Karpas-422 (cell line): ENCODE results near the gene KAT6B. TPM values are rescaled to one million over a fixed set of nuclear protein-coding genes. Genes with fewer than 3 reads are reported as not detected.
"Not testable (repeated sequence)": the region's sequence is repeated elsewhere in the genome, so short reads cannot be mapped to it uniquely, and the experiment has no call there.

Source experiments
- DNase-seq: peaks from one replicate; pipeline ENCODE4 v3.0.0-alpha.2; 2015
- H2AFZ ChIP-seq: fragments of 200-600 bp; sonication (generic); 2 replicates; pipeline ENCODE4 v1.6.1; 2014; ENCODE audit warnings: antibody characterized with exemption, low read length, mixed read lengths
- H3K27ac ChIP-seq: fragments of 200-600 bp; sonication (generic); 2 replicates; pipeline ENCODE4 v1.5.1; 2014; ENCODE audit warnings: mild to moderate bottlenecking, low read length, moderate library complexity
- H3K27me3 ChIP-seq: fragments of 200-600 bp; sonication (generic); 2 replicates; pipeline ENCODE4 v1.6.1; 2014; ENCODE audit warnings: low read length, mixed read lengths
- H3K36me3 ChIP-seq: fragments of 200-600 bp; sonication (generic); 2 replicates; pipeline ENCODE4 v1.6.1; 2014; ENCODE audit warnings: low read length, mixed read lengths; ENCODE audit not compliant: insufficient read depth
- H3K4me1 ChIP-seq: fragments of 200-600 bp; sonication (generic); 2 replicates; pipeline ENCODE4 v1.6.1; 2014; ENCODE audit warnings: mild to moderate bottlenecking, low read length, mixed read lengths
- H3K4me2 ChIP-seq: fragments of 200-600 bp; sonication (generic); 2 replicates; pipeline ENCODE4 v1.6.1; 2014; ENCODE audit warnings: low read length, low read depth, mild to moderate bottlenecking; ENCODE audit not compliant: poor library complexity, severe bottlenecking
- H3K4me3 ChIP-seq: fragments of 200-600 bp; sonication (generic); 2 replicates; pipeline ENCODE4 v1.5.1; 2014; ENCODE audit warnings: mild to moderate bottlenecking, antibody characterized with exemption, low read length, mixed read lengths
- H3K79me2 ChIP-seq: fragments of 200-600 bp; sonication (generic); 2 replicates; pipeline ENCODE4 v1.6.1; 2014; ENCODE audit warnings: mild to moderate bottlenecking, low read length, mixed read lengths
- H3K9ac ChIP-seq: fragments of 200-600 bp; sonication (generic); 2 replicates; pipeline ENCODE4 v1.6.0; 2014; ENCODE audit warnings: low read length
- H3K9me2 ChIP-seq: fragments of 200-600 bp; sonication (generic), shearing (Covaris generic); replicated peaks from 2 replicates; pipeline ENCODE4 v1.6.0; 2014; ENCODE audit warnings: mild to moderate bottlenecking, low read length, moderate library complexity; ENCODE audit not compliant: insufficient read depth
- H3K9me3 ChIP-seq: fragments of 300-700, 200-600 bp; sonication (generic); 2 replicates; pipeline ENCODE4 v1.6.1; 2014; ENCODE audit warnings: low read length, mixed read lengths
- H4K20me1 ChIP-seq: fragments of 200-600 bp; sonication (generic); 2 replicates; pipeline ENCODE4 v1.6.1; 2014; ENCODE audit warnings: mild to moderate bottlenecking, antibody characterized with exemption, low read length, low read depth; ENCODE audit not compliant: insufficient read depth
- total RNA-seq: library from RNA; depleted of rRNA; stranded (reverse); fragments of >200 nt; shearing (Covaris generic); gene quantifications from 2 replicates; pipeline ENCODE4 v1.2.3, GENCODE V29; 2014; ENCODE audit warnings: low replicate concordance

KAT6B gene
- total RNA-seq, 1 experiment from 2014 or later, result 73.6 TPM

- peaks cover 91% of the 10 kb centered on the region for H3K79me2 ChIP-seq
- no peak for DNase-seq
These were observed 63.2 kb downstream of the KAT6B start for GRCh38 chr10:74889662-74889998.

GRCh38 chr10:74890460-74890859 is 64.1 kb downstream of the KAT6B start:
- H3K27ac ChIP-seq, result 0 out of 2 replicates have a peak overlapping the region, but pooled peaks have one; percentile 12
- no peaks in the 10 kb centered on the region for H3K27me3 ChIP-seq
- peaks cover 63% of the 10 kb centered on the region for H3K4me1 ChIP-seq
- H3K4me3 ChIP-seq, result no peak overlapping the region
- no peak overlapping the region for H3K9ac ChIP-seq
- DNase-seq, result no peak
- H3K9me2 ChIP-seq, result no peaks in the 10 kb centered on the region
- no peaks in the 10 kb centered on the region for H3K9me3 ChIP-seq
- H4K20me1 ChIP-seq, result no peaks in the 10 kb centered on the region
- no peak overlapping the region for H2AFZ ChIP-seq
- H3K4me2 ChIP-seq, result no peak overlapping the region
- no peaks in the 10 kb centered on the region for H3K36me3 ChIP-seq
- H3K79me2 ChIP-seq, result peaks cover 91% of the 10 kb centered on the region

More at GRCh38 chr10:74889662-74889998, 63.2 kb downstream of the KAT6B start:
- Histone ChIP-seq H3K4me2 (peak overlapping the region; percentile 59), H3K9me3 (no peaks in the 10 kb centered on the region), H2AFZ (no peak overlapping the region), H3K4me1 (peaks cover 58% of the 10 kb centered on the region), H3K4me3 (peak overlapping the region; percentile 33), H3K9me2 (no peaks in the 10 kb centered on the region), H3K9ac (peak overlapping the region; percentile 51), H4K20me1 (no peaks in the 10 kb centered on the region), H3K36me3 (no peaks in the 10 kb centered on the region), H3K27me3 (no peaks in the 10 kb centered on the region), H3K27ac (peak overlapping the region; percentile 83)

GRCh38 chr10:74891053-74891452 is 64.7 kb downstream of the KAT6B start:
- no peak for DNase-seq
- H3K9ac ChIP-seq, result no peak overlapping the region
- H3K4me3 ChIP-seq, result no peak overlapping the region
- H2AFZ ChIP-seq, result no peak overlapping the region
- no peaks in the 10 kb centered on the region for H3K27me3 ChIP-seq
- peaks cover 94% of the 10 kb centered on the region for H3K79me2 ChIP-seq
- H4K20me1 ChIP-seq, result no peaks in the 10 kb centered on the region
- H3K9me3 ChIP-seq, result no peaks in the 10 kb centered on the region
- peaks cover 69% of the 10 kb centered on the region for H3K4me1 ChIP-seq
- 0 out of 2 replicates have a peak overlapping the region, but pooled peaks have one; percentile 12 for H3K27ac ChIP-seq
- H3K4me2 ChIP-seq, result no peak overlapping the region
- H3K9me2 ChIP-seq, result no peaks in the 10 kb centered on the region
- H3K36me3 ChIP-seq, result no peaks in the 10 kb centered on the region

GRCh38 chr10:74892839-74893238 is 66.4 kb downstream of the KAT6B start:
- Histone ChIP-seq H2AFZ (no peak overlapping the region), H3K9me2 (no peaks in the 10 kb centered on the region), H3K27ac (no peak overlapping the region), H3K27me3 (no peaks in the 10 kb centered on the region), H3K36me3 (no peaks in the 10 kb centered on the region), H3K9me3 (no peaks in the 10 kb centered on the region), H3K9ac (no peak overlapping the region), H3K4me1 (peaks cover 84% of the 10 kb centered on the region), H3K4me2 (no peak overlapping the region), H3K4me3 (no peak overlapping the region), H4K20me1 (no peaks in the 10 kb centered on the region), H3K79me2 (peaks cover 96% of the 10 kb centered on the region)
- DNase-seq, result no peak

DNA sequence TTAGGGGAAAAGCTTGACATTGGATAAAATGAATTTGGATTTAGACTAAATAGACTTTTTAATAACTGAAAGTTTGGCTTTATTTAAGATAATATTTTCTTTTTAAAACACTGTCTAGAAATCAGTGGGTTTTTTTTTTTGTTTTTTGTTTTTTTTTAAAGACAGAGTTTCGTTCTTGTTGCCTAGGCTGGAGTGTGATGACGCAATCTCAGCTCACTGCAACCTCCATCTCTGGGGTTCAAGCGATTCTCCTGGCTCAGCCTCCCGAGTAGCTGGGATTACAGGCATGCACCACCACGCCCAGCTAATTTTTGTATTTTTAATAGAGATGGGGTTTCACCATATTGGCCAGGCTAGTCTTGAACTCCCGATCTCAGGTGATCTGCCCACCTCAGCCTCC is 66.9 kb downstream of the KAT6B start:
- H3K9me3 ChIP-seq, H3K4me3 ChIP-seq, DNase-seq, H3K27me3 ChIP-seq, H3K36me3 ChIP-seq, H2AFZ ChIP-seq, H3K9ac ChIP-seq, H3K4me2 ChIP-seq, H3K9me2 ChIP-seq, H4K20me1 ChIP-seq, H3K27ac ChIP-seq: not testable (repeated sequence)
- H3K4me1 ChIP-seq, result peaks cover 84% of the 10 kb centered on the region
- peaks cover 96% of the 10 kb centered on the region for H3K79me2 ChIP-seq

DNA sequence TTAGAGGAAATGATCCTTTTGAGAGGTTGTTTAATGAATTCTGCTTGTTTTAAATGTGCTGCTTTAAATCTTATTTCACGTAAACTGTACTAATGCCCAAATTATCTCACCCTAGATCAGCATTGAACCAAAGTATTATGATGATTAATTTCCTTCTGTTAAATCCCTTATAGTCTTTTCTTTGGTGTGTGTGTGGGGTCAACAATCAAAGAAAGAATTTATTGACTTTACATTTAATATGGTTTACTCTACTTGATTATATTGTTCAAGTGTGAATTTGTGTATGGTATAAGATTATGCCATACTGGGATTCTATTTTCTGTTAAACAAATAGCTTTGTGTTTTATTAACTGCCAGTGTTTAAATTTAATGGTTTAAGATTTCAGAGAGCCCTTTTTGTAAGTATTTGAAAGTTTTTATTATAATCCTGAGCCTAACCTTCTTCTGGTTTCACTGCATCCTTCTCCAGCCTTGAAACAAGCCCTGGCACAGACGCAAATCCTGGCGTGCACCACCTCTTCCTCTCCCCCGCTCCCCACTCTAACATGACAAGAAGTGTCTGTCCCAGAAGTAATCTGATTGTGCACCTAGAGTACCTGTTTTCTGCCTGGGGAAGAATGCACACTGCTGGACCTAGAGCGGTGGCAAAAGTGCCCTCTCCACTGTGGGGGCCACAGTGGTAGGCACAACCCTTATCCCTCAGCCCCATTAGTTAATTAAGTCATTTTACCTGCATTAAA is 70.6 kb downstream of the KAT6B start:
- Histone ChIP-seq H3K9ac (no peak overlapping the region), H3K79me2 (peaks cover 97% of the 10 kb centered on the region), H4K20me1 (no peaks in the 10 kb centered on the region), H3K36me3 (no peaks in the 10 kb centered on the region), H3K9me3 (no peaks in the 10 kb centered on the region), H3K9me2 (no peaks in the 10 kb centered on the region), H3K27me3 (no peaks in the 10 kb centered on the region), H3K27ac (peak overlapping the region; percentile 12; the same call in 1 of the 2 replicates), H3K4me2 (peak overlapping the region; percentile 10), H2AFZ (no peak overlapping the region), H3K4me1 (peaks cover 75% of the 10 kb centered on the region), H3K4me3 (no peak overlapping the region)
- no peak for DNase-seq

GRCh38 chr10:74898201-74898976 is 72.0 kb downstream of the KAT6B start:
- no peaks in the 10 kb centered on the region for H3K9me2 ChIP-seq
- no peaks in the 10 kb centered on the region for H4K20me1 ChIP-seq
- peak overlapping the region; percentile 12; the same call in 1 of the 2 replicates for H3K27ac ChIP-seq
- peaks cover 97% of the 10 kb centered on the region for H3K79me2 ChIP-seq
- DNase-seq, result no peak
- no peak overlapping the region for H3K9ac ChIP-seq
- H3K36me3 ChIP-seq, result no peaks in the 10 kb centered on the region
- H3K4me2 ChIP-seq, result peak overlapping the region; percentile 10
- H3K4me1 ChIP-seq, result peaks cover 66% of the 10 kb centered on the region
- H3K9me3 ChIP-seq, result no peaks in the 10 kb centered on the region
- H3K4me3 ChIP-seq, result no peak overlapping the region
- no peak overlapping the region for H2AFZ ChIP-seq
- H3K27me3 ChIP-seq, result no peaks in the 10 kb centered on the region

DNA sequence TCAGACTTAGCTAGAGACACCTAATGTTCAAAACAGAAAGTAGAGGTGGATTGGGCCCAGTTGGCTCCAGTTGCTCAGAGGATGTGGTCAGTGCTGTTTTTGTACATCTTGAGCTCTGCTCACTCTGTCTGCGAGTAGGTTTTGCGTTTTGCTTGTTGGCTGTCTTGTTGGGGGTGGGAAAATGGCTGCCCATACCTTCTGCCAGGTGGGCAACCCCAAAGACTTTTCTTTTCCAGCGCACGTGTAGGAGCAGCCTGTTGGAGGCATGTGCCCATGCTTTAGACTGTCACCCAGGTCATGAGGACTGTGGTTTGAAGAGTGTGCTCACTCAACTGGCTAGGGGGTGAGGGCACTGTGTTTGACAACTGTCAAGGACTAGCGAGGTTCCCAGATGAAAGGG is 73.9 kb downstream of the KAT6B start:
- no peak overlapping the region for H3K27ac ChIP-seq
- H3K36me3 ChIP-seq, result no peaks in the 10 kb centered on the region
- H2AFZ ChIP-seq, result no peak overlapping the region
- H4K20me1 ChIP-seq, result no peaks in the 10 kb centered on the region
- H3K4me2 ChIP-seq, result peak overlapping the region; percentile 3
- no peak overlapping the region for H3K4me3 ChIP-seq
- peaks cover 51% of the 10 kb centered on the region for H3K4me1 ChIP-seq
- no peaks in the 10 kb centered on the region for H3K9me3 ChIP-seq
- H3K79me2 ChIP-seq, result peaks cover 97% of the 10 kb centered on the region
- H3K9ac ChIP-seq, result no peak overlapping the region
- H3K9me2 ChIP-seq, result no peaks in the 10 kb centered on the region
- H3K27me3 ChIP-seq, result no peaks in the 10 kb centered on the region
- no peak for DNase-seq
